H1 (cell line): Measurements from ENCODE around the gene MAP6. TPM values are rescaled to one million over a fixed set of nuclear protein-coding genes. Genes with fewer than 3 reads are reported as not detected.

Experiments used
- CTCF ChIA-PET: fragments of 300-600 bp; sonication (Branson Sonifier 250); formaldehyde crosslinking; loops from one replicate; lab custom pipeline; 2021; ENCODE audit not compliant: partially characterized antibody; lab: Charles Lee
- POLR2A ChIA-PET: fragments of 300-600 bp; sonication (Branson Sonifier 250); formaldehyde crosslinking; loops from one replicate; lab custom pipeline; 2021; ENCODE audit warnings: inconsistent platforms; ENCODE audit not compliant: partially characterized antibody; lab: Charles Lee
- DNase-seq, 2 experiments: peaks; one replicate each; pipeline versions ENCODE4 v3.0.0 to v3.0.0-alpha.2; 2010 to 2022; ENCODE audit warnings: low spot score in 2 of 2, low read depth in 1 of 2, mixed read lengths in 1 of 2
- FAIRE-seq: peaks from 2 replicates; lab custom pipeline; 2011; peaks lifted over from hg19 to GRCh38; lab: Jason Lieb, UNC
- H2AFZ ChIP-seq: 2 replicates; pipeline ENCODE4 v1.8.1; 2012; ENCODE audit warnings: low read length, inconsistent platforms
- H2AK5ac ChIP-seq: 2 replicates; pipeline ENCODE4 v1.6.1; 2013; ENCODE audit warnings: low read depth, low read length
- H2BK120ac ChIP-seq: replicated peaks from 2 replicates; pipeline ENCODE3; 2013; ENCODE audit warnings: low read depth, low read length, inconsistent platforms
- H2BK12ac ChIP-seq: 2 replicates; pipeline ENCODE4 v1.6.1; 2013; ENCODE audit warnings: low read depth, low read length
- H2BK15ac ChIP-seq: 2 replicates; pipeline ENCODE4 v1.6.1; 2013; ENCODE audit warnings: low read length
- H2BK20ac ChIP-seq: 2 replicates; pipeline ENCODE4 v1.6.1; 2013; ENCODE audit warnings: low read length
- H2BK5ac ChIP-seq: 2 replicates; pipeline ENCODE4 v1.6.1; 2013; ENCODE audit warnings: low read depth, low read length
- H3K14ac ChIP-seq: 2 replicates; pipeline ENCODE4 v1.6.1; 2013; ENCODE audit warnings: inconsistent platforms; ENCODE audit not compliant: insufficient read length
- H3K18ac ChIP-seq: 2 replicates; pipeline ENCODE4 v1.6.1; 2013; ENCODE audit warnings: low read length; ENCODE audit errors: extremely low read depth
- H3K23ac ChIP-seq: 2 replicates; pipeline ENCODE4 v1.6.1; 2013; ENCODE audit warnings: inconsistent platforms; ENCODE audit not compliant: insufficient read length
- H3K23me2 ChIP-seq: 2 replicates; pipeline ENCODE4 v1.6.1; 2013; ENCODE audit warnings: low read depth, low read length
- H3K27ac ChIP-seq: 2 replicates; pipeline ENCODE4 v1.6.1; 2011; ENCODE audit warnings: low read depth, low read length, inconsistent platforms
- H3K27me3 ChIP-seq, 4 experiments: replicated peaks in 1 of 4; 1 replicate in 1 of 4; 2 replicates in 3 of 4; pipeline versions ENCODE4 v1.6.1 to v1.8.1; 2011 to 2013; ENCODE audit warnings: low read length in 3 of 4, mild to moderate bottlenecking in 3 of 4, inconsistent platforms in 2 of 4, mixed read lengths in 2 of 4, moderate library complexity in 1 of 4; ENCODE audit not compliant: control insufficient read depth in 3 of 4, insufficient read depth in 3 of 4; ENCODE audit errors: extremely low read depth in 1 of 4
- H3K36me3 ChIP-seq, 4 experiments: 2 replicates each; pipeline versions ENCODE4 v1.6.1 to v1.8.1; 2011 to 2013; ENCODE audit warnings: mild to moderate bottlenecking in 4 of 4, low read length in 3 of 4, moderate library complexity in 2 of 4, control low read depth in 1 of 4, inconsistent platforms in 1 of 4; ENCODE audit not compliant: insufficient read depth in 4 of 4, control insufficient read depth in 2 of 4
- H3K4ac ChIP-seq: replicated peaks from 2 replicates; pipeline ENCODE3; 2013; ENCODE audit warnings: low read length, low read depth, mixed read lengths, inconsistent platforms; ENCODE audit not compliant: insufficient read length
- H3K4me1 ChIP-seq, 4 experiments: replicated peaks in 1 of 4; 1 replicate in 1 of 4; 2 replicates in 3 of 4; pipeline versions ENCODE4 v1.6.1 to v1.8.1; 2011 to 2013; ENCODE audit warnings: low read length in 3 of 4, inconsistent platforms in 2 of 4, mixed read lengths in 1 of 4; ENCODE audit not compliant: insufficient read depth in 4 of 4, control insufficient read depth in 3 of 4
- H3K4me2 ChIP-seq, 2 experiments: 2 replicates each; pipeline versions ENCODE4 v1.6.1 to v1.8.1; 2011 to 2013; ENCODE audit warnings: low read depth in 2 of 2, low read length in 2 of 2, control low read depth in 1 of 2, inconsistent platforms in 1 of 2, mild to moderate bottlenecking in 1 of 2; ENCODE audit not compliant: insufficient read depth in 1 of 2
- H3K4me3 ChIP-seq, 4 experiments: fragments of 200-600, 300-600 bp in 1 of 4; sonication (generic), shearing (Covaris generic), sonication (Bioruptor Twin) in 1 of 4; 2 replicates each; pipeline versions ENCODE4 v1.5.1 to v1.8.1; 2011 to 2016; ENCODE audit warnings: low read length in 4 of 4, low read depth in 3 of 4, control low read depth in 2 of 4, inconsistent platforms in 2 of 4, mild to moderate bottlenecking in 2 of 4, mixed read lengths in 1 of 4, moderate library complexity in 1 of 4; ENCODE audit not compliant: insufficient read depth in 2 of 4; ENCODE audit errors: extremely low read depth in 1 of 4
- H3K56ac ChIP-seq: replicated peaks from 2 replicates; pipeline ENCODE3; 2013; ENCODE audit warnings: low read depth, mild to moderate bottlenecking, mixed read lengths, low read length, inconsistent platforms; ENCODE audit not compliant: insufficient read length
- H3K79me1 ChIP-seq: 2 replicates; pipeline ENCODE4 v1.6.1; 2013; ENCODE audit warnings: low read depth, low read length, control low read depth
- H3K79me2 ChIP-seq, 2 experiments: 2 replicates each; pipeline versions ENCODE4 v1.6.1 to v1.8.1; 2012 to 2013; ENCODE audit warnings: low read length in 2 of 2, mild to moderate bottlenecking in 2 of 2, inconsistent platforms in 1 of 2; ENCODE audit not compliant: insufficient read depth in 2 of 2, control insufficient read depth in 1 of 2
- H3K9ac ChIP-seq, 4 experiments: replicated peaks in 1 of 4; 1 replicate in 1 of 4; 2 replicates in 3 of 4; pipeline versions ENCODE4 v1.6.1 to v1.8.1; 2011 to 2013; ENCODE audit warnings: low read depth in 3 of 4, low read length in 3 of 4, control low read depth in 2 of 4, mild to moderate bottlenecking in 2 of 4, moderate library complexity in 2 of 4, inconsistent platforms in 1 of 4; ENCODE audit errors: extremely low read depth in 1 of 4
- H3K9me3 ChIP-seq, 2 experiments: 2 replicates each; pipeline versions ENCODE4 v1.6.1 to v1.8.1; 2012 to 2013; ENCODE audit warnings: mild to moderate bottlenecking in 2 of 2, moderate library complexity in 2 of 2, control low read depth in 1 of 2, inconsistent platforms in 1 of 2, low read depth in 1 of 2, low read length in 1 of 2, mixed read lengths in 1 of 2; ENCODE audit not compliant: insufficient read depth in 2 of 2
- H4K20me1 ChIP-seq, 2 experiments: replicated peaks in 1 of 2; 2 replicates each; pipeline versions ENCODE3 to v1.8.1; 2011 to 2013; ENCODE audit warnings: inconsistent platforms in 2 of 2, low read length in 2 of 2, mild to moderate bottlenecking in 1 of 2; ENCODE audit not compliant: insufficient read depth in 2 of 2, control insufficient read depth in 1 of 2
- H4K5ac ChIP-seq: 2 replicates; pipeline ENCODE4 v1.6.1; 2013; ENCODE audit warnings: low read length, low read depth, mixed read lengths, inconsistent platforms; ENCODE audit not compliant: insufficient read length
- H4K8ac ChIP-seq: 2 replicates; pipeline ENCODE4 v1.8.0; 2013; ENCODE audit warnings: mild to moderate bottlenecking, moderate library complexity, low read length, inconsistent platforms; ENCODE audit not compliant: insufficient read depth; ENCODE audit errors: extremely low read depth
- H4K91ac ChIP-seq: replicated peaks from 2 replicates; pipeline ENCODE3; 2013; ENCODE audit warnings: low read length, mixed read lengths, inconsistent platforms; ENCODE audit not compliant: insufficient read length
- WGBS, 2 experiments: shearing (Covaris generic) in 1 of 2; methylation state at CpG; one replicate each; pipeline versions ENCODE4 v1.1.6 to v1.1.7; 2013 to 2015; ENCODE audit warnings: low lambda C conversion rate in 2 of 2, mixed read lengths in 2 of 2, inconsistent platforms in 1 of 2, low coverage in 1 of 2, missing lambda C conversion rate in 1 of 2; ENCODE audit not compliant: insufficient replicate concordance in 2 of 2, insufficient coverage in 1 of 2, insufficient read length in 1 of 2; ENCODE audit errors: extremely low coverage in 1 of 2, missing lambda C conversion rate in 1 of 2; 5-methylcytosine and 5-hydroxymethylcytosine counted together
- polyA plus RNA-seq, 7 experiments: library from polyadenylated mRNA; depleted of rRNA in 3 of 7; stranded (reverse) in 5 of 7; unstranded in 2 of 7; fragments of >200 nt in 5 of 7; fragments of 200-250 nt in 2 of 7; gene quantifications; 1 replicate in 5 of 7; 2 replicates in 1 of 7; 4 replicates in 1 of 7; pipeline versions ENCODE4 v1.2.1 to v1.2.3, GENCODE V29; 2011 to 2013; ENCODE audit warnings: missing spikeins in 2 of 7, mixed read lengths in 2 of 7
- total RNA-seq: library from RNA; stranded (reverse); fragmentation: NEBNext Ultra II Directional; extraction: Animal tissue kit (Norgen Biotek cat#: 25700); gene quantifications from 2 replicates; pipeline ENCODE4 v1.2.1, GENCODE V29; 2021

MAP6 gene
- total and polyA plus RNA-seq, 2 of the 8 experiments (the other 6 are each of a cell fraction or from before 2014, with no cell fraction given): 0.54 to 0.89 TPM

DNA sequence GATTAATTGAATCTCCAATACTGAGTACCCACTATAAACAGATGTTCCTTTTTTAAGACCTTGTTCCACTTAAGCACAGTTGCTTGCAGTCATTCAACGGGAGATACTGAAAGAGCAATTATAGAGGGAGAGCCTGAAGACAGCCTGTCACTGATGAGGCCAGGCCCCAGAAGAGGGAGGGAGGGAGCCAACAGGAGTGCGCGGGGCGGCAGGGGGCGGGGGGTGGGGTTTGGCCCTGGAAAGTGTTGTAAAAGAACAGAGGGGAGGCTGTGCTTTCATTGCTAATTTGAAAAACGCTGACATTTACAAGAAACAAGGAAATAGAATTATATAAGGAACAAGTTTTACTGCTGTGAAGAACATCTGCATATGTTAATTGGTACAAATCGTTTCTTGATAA, 53.1 kb downstream of the MAP6 start:
- 71% methylated on average over 3 of the region's 7 CpGs; no CpG with 5 or more reads in 1 of the 2 experiments for WGBS, 2 experiments
- Histone ChIP-seq H3K4me1 (no peaks in the 10 kb centered on the region), H4K5ac (no peak overlapping the region), H2BK15ac (no peak overlapping the region), H3K36me3 (no peaks in the 10 kb centered on the region), H3K9ac (no peak overlapping the region), H2BK120ac (no peak overlapping the region), H3K27ac (no peak overlapping the region), H3K23ac (no peak overlapping the region), H3K4me3 (no peak overlapping the region), H4K20me1 (no peaks in the 10 kb centered on the region), H2AFZ (no peak overlapping the region), H3K27me3 (no peaks in the 10 kb centered on the region), H2BK5ac (no peak overlapping the region), H3K79me1 (no peaks in the 10 kb centered on the region), H3K56ac (no peak overlapping the region), H3K14ac (no peak overlapping the region), H2BK12ac (no peak overlapping the region), H4K8ac (no peak overlapping the region), H2AK5ac (no peak overlapping the region), H3K23me2 (no peaks in the 10 kb centered on the region), H3K4me2 (no peak overlapping the region), H3K9me3 (no peaks in the 10 kb centered on the region), H2BK20ac (no peak overlapping the region), H3K18ac (no peak overlapping the region), H3K4ac (no peak overlapping the region), H4K91ac (no peak overlapping the region), H3K79me2 (no peaks in the 10 kb centered on the region)
- no peak for DNase-seq
- POLR2A ChIA-PET: interaction anchor here (1.7 kb wide), 1 partner anchor 18 kb away, joined by 5 read pairs; no protein-coding TSS in a partner anchor
- FAIRE-seq: no peak
- CTCF ChIA-PET: interaction anchor here (0.7 to 2.1 kb wide), 6 partner anchors 12 to 165 kb away, joined by 3 to 7 read pairs (median 4); no protein-coding TSS in a partner anchor
